Measurements from ENCODE around the gene PRR29.
"Not testable (repeated sequence)": the region's sequence is repeated elsewhere in the genome, so short reads cannot be mapped to it uniquely, and the experiment has no call there.

PRR29 gene

GRCh38 chr17:63998721-63999679, 849 bp downstream of the PRR29 start:
- DNase-seq = no peak

- DNase-seq = no peak
Observed at GRCh38 chr17:63999680-64000531, 1.8 kb downstream of the PRR29 start.

GRCh38 chr17:64001091-64001579, 3.0 kb downstream of the PRR29 start:
- no peak for DNase-seq

GRCh38 chr17:64001763-64002529, 3.8 kb downstream of the PRR29 start:
- no peak for DNase-seq

DNA sequence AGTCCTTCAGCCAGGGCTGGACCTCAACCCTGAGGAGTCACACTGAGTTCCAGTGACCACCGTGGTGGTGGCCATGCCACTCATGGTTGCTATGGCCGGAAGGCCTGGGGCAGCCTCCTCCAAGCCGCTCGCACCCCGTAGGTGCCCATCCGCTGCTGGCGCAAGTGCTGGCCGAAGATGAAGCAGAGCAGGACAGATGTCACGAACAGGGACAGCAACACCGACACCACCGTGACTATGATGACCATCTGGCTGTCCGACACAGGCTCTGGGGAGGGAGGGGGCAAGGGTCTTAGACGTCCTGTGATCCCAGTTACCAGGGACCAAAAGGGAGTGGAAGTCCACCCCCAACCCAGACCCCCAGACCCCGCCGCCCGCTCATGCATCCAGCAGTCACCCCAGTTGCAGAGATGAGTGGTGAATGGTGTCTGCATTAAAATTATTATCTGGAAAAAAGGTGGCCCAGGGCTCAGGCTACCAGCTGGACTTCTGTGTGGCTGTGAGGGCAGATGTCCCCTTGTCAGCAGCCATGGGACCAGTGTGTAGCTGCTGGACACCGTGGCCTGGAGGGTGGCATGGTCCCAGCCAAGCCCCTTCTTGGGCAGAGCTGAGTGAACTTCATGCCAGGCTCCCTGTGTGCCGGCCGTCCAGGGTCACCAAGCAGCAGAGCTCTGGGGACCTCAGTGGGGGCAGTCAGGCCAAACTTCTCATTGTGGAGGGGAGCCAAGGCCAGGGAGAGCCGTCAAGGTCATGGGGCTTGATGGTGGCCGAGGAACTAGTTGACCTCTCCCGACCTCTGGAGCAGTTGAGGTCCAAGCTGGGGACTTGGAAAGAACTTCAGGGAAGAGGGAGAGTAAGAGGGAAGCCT, 4.7 kb downstream of the PRR29 start:
- no peak for DNase-seq

DNA sequence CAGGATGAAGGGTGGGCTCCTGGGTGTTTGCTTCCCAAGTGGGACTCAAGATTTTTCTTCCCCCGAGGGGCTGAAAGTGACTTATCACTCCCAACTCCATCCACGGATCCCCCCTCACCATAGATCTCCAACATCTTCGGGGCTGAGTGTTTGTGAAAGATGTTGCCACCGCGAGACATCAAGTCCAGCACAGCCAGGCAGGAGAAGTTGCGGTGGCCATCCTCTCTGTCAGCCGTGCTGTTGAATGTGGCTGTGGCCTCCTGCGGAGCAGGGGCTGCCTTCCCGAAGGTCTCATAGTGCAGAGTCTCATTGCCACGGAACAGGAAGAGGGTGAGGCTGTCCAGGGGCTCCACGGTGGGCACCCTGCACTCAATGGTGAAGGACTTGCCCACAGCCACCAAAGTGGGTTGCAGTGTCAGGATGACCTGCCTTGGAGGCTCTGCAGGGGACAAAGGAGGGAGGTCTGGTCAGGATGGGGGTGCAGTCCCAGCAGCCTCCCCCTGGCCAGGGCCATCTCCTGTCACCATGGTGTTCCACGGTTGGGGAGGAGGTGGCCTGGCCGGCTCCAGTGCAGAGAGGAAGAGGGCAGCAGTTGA, 5.5 kb downstream of the PRR29 start:
- DNase-seq = no peak

DNA sequence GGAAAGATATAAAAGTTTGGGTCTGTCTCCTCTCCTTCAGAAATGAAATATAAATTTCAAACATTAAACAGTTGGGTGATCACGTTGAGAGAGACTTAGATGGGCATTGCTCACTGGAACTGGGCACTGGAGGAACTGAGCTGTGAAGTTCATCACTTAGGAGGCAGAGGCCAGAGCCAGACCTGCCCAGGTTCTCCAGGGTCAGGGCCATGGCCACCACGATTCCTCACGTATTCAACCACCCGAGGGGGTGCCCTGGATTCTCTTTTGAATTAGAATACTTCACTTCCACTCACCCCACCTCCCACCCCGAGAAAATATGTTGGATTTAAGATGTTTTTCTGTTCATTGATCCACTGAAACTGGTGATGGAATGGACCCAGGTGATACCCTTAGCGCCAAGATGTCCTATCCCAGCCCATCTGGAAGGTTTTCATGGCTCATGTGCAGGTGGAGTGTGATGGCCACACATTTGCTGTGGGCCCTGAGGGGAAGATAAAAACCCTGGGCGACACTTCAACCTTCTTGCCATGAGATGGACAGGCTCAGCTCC, 6.1 kb downstream of the PRR29 start:
- no peak for DNase-seq

GRCh38 chr17:64004903-64005733, 7.0 kb downstream of the PRR29 start:
- no peak for DNase-seq

GRCh38 chr17:64005734-64006167, 7.6 kb downstream of the PRR29 start:
- no peak for DNase-seq

DNA sequence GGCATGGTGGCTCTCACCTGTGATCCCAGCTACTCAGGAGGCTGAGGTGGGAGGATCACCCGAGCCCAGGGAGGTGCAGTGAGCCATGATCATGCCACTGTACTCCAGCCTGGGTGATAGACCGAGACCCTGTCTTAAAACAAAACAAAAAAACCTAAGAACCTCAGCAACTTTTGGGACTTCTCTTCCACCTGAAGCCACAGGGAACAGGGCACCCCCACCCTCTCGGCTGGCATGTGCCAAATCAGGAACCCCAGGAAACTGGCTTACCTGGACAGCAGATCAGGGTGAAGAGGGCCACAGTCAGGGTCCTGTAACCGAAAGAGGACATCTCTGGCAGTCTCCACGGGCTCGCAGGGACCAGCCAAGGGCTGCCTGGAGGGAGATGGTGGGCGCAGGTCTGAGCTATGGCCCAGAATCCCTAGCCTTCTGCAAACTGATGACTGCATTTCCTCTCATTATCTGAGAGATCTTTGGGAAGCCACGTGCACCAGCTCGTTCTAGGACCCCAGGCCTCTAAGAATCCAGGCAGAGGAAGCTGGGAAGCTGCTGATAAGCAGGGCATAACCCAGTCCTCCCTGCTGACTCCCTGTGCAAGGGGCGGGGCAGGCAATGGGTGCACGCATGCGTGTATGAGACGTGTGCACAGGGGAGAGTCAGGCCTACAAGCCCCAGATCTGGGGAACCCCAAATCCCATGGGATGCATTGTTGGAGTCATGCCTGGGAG, 8.4 kb downstream of the PRR29 start:
- DNase-seq = no peak

DNA sequence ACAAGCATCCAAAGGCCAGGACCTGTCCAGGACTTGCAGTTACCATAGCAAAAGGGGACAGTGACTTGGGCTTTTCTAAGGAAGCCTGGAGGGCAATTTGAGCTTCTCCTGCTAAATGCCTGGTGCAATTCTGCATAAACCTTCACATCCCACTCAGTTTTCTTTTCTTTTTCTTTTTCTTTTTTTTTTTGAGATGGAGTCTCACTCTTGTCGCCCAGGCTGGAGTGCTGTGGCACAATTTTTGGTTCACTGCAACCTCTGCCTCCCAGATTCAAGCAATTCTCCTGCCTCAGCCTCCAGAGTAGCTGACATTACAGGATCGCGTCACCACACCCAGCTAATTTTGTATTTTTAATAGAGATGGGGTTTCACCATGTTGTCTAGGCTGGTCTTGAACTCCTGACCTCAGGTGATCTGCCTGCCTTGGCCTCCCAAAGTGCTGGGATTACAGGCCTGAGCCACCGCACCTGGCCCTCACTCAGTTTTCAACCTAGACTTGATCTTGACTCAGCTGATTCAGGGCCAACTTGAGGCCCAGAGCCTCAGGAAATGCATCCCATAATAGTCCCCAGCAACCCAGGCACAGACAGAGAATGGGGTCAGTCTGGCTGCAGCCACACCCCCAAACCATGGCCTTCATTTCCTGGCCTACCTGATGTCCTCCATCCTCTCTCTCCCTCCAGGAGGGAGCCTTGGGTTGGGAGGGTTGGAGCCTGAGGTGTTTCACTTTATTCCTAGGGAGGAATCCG, 9.1 kb downstream of the PRR29 start:
- not testable (repeated sequence) for DNase-seq

DNA sequence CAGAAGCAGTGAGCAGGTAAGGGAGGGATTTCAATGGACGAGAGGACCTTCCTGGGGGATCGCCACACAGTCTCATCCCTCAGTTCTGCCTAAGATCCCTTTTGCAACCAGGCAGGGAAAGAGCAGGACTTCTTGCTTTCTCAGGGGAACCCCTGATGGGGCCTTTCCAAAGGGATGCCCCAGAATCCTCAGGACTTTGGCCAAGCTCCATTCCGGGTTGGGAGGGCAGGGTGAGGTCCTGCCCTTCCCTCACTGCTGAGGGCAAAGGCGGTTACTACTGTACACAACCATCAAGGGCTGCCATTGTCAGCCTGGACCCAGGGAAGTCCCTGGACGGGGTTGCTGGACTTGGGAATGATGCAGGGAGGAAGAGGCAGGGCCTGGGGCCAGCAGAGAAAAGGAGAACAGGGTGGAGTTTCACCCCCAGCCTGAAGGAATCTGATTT, 9.7 kb downstream of the PRR29 start:
- DNase-seq = no peak

GRCh38 chr17:64008346-64008745, 10.2 kb downstream of the PRR29 start:
- DNase-seq = no peak

GRCh38 chr17:64008830-64009229, 10.7 kb downstream of the PRR29 start:
- no peak for DNase-seq

- no peak for DNase-seq
Observed at GRCh38 chr17:64009571-64010402, 11.6 kb downstream of the PRR29 start.

DNA sequence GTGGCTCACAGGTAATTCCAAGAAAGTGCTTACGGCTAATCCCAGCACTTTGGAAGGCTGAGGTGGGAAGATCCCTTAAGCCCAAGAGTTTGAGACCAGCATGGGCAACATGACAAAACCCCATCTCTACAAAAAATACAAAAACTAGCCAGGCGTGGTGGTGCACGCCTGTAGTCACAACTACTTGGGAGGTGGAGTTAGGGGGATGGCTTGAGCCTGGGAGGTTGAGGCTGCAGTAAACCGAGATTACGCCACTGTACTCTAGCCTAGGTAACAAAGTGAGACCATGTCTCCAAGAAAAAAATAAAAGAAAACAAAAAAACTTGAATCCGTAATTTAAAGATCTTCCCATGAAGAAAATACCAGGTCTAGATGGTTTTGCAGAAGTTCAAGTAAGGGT, 17.3 kb downstream of the PRR29 start:
- no peak for DNase-seq

GRCh38 chr17:64016231-64016784, 18.2 kb downstream of the PRR29 start:
- DNase-seq = no peak
